ENCODE results near the gene TMEM151A.
A peak's percentile ranks its signal among the peaks of the same experiment; 100 is the strongest.

TMEM151A gene

DNA sequence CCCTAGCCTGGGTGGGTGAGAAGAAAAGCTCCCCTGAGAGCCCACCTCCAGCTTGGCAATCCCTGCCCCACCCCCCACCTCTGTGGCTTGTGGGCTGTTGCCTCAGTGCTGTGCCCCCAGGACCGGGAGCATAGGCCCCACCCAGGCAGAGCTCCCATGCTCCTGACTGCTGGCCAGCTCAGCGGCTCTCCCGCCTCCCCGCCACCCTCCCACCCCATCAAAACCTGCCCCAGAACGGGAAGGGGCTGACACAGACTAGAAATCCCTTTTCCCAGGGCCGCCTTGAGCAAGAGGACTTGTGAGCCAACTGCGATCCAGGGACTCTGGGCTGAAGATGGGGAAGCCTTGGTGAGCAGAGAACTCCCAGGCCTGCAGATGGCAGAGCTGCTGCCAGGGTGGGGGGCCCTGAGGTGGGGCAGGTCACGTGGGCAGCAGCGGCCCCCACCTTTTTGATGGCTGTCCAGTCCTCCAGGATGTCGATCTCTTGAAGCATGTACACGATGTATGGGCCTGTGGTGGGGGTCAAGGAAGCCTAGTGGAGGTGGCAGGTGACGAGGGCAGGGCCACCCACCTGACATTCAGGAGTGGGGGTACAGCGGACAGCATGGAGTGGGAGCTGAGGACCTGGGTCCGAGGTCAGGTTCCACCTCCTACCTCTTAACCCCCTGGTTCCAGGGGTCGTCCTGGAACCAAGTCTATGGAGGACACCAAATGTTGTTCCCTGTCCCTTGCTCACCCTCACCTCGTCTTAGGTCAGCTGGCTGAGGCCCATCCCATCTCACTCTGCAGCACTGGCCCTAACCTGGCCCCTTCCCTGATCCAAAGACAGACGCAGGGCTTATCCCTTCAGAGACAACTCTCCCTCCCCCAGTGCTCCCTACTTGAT lies 46.8 kb downstream of the TMEM151A start:
- no peak for DNase-seq

DNA sequence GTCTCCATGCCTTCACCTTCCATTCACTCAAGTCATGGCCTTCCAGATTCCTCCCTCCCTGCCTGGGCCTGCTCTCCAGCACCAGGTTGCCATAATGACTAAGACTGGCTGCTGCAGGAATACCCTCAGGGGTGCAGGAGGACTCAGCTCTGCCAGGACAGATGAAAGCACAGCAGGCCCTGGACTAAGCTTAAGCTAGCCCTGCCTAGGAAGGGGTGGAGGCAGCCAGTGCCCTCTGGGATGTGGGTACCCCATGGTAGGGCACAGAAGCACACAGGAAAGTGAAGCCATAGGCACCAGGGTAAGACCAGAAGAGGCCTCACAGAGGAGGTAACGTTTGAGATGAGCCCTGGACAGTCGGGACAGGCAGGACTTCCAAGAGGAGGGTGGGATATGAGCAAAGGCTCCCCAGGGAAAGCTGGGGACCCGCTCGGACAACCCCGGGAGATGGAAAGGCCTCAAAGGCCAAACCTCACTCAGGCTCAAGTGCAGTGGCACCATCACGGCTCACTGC lies 47.5 kb downstream of the TMEM151A start:
- no peak for DNase-seq

DNA sequence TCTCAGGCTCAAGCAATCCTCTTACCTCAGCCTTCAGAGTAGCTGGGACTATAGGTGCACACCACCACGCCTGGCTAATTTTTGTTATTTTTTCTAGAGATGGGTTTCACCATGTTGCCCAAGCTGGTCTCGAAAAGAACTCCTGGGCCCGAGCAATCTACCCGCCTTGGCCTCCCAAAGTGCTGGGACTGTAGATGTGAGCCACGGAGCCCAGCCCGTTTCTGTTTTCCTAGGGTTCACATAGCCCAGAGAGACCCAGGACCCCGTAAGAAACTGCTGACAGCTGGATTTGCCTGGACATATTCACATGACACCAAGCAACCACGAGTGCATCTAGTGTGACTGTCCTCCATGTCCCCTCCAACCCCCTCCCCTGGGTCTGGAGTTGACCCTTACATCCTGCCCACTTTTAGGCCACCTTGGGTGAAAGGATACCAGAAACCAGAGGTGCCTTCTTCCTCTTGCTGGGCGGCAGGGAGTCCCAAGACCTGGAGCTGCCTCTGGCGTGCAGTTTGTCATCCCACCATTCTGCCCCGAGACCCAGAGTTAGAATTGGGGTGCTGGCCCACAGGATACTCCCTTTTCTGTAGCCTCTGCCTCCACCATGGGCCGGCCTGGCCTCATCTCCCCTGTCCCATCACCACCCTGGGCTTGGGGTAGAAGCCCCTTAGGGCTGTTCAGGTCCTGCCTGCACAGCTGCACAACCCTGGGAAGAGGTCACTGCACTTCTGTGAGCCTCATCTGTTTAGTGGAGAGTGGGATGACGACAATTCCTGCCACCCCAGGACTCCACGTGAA lies 48.2 kb downstream of the TMEM151A start:
- DNase-seq, result no peak

DNA sequence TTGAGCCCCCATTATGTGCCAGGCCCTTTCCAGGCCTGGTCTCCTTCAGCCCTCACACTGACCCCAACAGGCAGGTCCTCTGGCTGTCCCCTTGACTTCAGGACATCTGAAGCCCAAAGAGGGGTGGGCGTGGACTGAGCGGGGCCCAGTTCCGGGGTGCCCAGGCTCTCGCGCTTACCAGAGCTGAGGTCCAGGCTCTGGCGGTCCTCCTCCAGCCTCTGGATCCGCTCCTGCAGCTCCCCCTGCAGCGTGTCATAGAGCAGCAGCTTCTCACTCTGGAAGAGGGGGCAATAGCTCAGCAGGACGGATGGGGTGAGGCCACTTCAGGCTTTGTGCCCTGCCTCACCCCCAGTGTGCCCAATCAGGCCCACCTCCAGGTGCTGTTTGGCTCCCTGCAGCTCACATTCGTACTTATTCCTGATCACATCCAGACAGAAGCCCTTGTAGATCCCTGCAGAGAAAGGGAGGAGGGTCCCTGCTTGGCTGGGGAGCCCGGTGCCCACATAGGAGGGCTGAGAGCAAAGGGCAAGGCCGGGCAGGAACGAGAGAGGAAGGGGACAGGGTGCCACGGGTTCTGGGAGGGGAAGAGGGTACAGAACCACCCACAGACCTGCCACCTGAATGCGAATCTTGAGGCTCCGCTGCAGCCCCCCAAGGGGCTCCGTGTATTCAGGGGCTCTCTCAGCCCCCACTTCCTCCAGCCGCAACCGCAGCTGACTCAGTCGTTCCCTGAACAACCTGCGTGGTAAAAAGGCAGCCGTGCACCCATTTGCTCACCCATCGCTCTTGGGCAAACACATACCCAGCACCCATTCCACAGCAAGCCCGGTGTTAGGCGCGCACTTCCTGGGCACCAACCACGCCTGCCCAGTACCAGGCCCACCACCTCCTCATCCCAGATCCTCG lies 49.2 kb downstream of the TMEM151A start:
- no peak for DNase-seq

DNA sequence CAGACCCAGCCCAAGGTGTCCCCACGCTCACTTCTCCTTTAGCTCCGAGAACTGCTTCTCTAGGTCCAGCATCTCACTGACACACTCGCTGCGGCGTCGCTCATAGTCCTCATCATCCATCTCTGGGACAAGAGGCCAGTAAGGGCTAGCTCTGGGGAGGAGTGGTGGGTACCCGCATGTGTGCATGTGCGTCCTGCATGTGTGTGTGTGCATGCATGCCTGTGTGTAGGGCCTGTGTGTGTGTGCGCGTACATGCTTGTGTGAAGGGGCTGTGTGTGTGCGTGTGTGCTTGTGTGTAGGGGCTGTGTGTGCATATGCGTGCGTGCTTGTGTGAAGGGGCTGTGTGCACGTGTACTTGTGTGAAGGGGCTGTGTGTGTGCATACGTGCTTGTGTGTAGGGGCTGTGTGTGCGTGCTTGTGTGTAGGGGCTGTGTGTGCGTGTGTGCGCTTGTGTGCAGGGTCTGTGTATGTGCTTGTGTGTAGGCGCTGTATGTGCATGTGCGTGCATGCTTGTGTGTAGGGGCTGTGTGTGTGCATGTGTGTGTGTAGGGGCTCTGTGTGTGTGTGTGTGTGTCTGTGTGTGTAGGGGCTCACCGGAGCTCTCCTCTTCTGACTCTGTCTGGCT lies 49.9 kb downstream of the TMEM151A start:
- DNase-seq, result no peak

DNA sequence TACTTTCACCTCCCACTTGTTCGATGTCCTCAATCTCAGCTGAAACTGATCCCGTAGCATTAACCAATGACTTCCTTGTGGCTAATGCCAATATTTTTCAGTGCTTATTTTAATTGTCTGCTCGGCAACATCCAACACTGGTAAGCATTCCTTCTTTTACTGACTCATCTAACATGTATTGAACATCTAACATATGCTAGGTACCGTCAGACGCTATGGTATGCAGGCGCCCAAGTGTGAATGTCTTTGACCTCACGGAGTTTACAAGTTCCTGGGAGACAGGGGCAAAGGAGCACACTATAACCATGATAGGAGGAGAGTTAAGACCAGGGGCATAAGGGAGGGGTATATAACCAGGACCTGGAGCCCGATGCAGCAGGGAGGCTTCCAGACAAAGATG lies 51.5 kb downstream of the TMEM151A start:
- no peak for DNase-seq

DNA sequence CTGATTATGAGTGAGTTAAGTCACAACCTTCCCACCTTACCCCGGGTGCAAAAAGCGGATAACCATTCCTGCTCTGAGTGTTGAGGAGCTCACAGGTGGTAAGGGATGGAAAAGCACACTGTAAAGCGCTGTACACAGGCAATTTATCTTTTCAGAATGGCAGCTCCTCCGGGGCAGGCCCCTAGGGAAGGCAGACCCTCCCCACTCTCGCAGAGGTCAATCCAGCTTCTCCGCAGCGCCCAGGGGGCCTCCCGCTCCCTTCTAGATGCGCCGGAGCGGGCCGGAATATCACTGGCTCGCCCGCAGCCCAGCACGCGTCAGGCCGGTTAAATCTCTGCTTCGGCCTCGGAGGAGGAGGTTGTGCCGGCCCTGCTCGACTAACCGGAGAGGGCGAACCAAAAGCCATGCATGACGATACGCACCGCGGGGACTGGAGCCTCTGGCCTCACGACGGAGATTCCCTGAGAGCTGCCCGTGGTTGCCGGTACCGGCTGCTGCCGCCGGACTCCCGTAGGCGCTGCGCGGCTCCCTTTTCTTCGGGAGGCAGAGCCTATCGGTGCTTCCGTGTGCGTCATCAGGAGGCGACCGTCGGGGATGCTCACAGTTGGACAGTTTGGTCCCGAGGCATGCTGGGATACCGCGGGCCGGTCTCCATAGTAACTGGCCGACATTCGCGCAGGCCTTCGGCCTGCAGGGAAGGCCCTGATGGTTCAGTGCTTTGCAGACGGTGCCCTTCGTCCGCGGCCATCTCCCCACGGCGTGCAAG lies 53.0 kb downstream of the TMEM151A start, which contains the start of gene BRMS1:
Gene BRMS1 (minus strand): TSS at position 555 of the 766 bp plus-strand sequence. CDS start 2,870 bp downstream, outside the sequence.
- DNase-seq, result peak; percentile 93

DNA sequence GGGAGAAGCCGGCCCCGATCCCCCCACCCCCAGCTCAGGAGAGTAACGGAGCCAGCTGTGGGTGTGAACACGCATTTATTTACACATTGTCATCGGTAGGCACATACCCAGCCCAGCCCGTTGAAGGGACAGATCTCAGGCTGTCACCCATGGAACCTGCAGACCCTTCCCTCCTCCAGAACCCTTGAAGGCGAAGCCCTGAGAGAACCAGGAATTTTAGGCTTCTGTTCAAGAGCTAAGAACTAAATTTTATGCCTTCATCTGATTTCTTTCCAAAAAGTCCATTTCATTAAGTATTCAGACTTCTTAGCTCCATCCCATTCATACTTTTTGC lies 53.6 kb downstream of the TMEM151A start:
- DNase-seq, result no peak

All from NCI-H2171 (cell line).